Measurements from ENCODE around the gene TPP1. TPM values are rescaled to one million over a fixed set of nuclear protein-coding genes. Genes with fewer than 3 reads are reported as not detected.

The TPP1 gene
- total and polyA plus RNA-seq, 8 donors, result 60.3 to 264 (median 70.0) TPM

DNA sequence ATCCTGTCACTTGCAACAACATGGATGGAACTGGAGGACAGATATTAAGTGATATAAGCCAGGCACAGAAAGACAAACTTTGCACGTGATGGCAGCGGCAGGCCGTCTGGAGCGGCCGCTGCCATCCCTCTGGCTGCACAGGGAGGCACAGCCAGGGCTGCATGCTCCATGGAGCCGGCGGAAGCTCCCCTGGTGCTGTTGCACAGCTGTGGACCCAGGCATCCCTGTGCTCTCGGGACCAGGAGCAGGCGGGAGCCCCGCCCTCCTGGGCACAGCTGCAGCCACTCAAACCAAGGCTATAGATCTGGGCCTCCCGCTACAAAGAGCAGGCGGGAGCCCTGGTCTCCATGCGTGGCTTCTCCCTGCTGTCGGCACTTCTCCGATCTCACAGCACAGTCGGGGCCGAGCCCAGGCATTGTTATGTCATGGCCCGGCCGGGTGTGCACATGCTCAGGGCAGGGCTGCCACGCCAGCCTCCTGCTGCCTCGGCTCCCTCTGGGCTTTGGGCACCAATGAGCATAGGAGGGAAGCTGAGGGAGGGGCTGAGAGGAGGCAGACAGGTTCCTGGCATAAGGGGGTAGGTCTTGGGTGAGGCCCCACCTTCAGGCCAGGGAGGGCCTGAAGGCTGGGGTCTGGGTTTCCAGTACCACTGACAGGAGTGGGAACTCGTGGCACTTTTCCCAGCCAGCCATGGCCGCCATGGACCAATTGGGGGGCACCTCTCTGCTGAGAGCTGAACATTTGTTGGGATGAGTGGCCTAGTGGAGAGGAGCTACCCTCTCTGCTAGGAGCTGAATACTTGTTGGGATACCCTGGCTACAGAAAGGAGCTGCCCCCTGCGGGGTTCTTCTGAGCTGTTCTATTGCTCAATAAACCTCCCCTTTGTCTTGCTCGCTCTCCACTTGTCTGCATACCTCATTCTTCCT is 32.5 kb downstream of the TPP1 start:
- Histone ChIP-seq H3K27ac (no peak overlapping the region), H3K4me1 (no peaks in the 10 kb centered on the region), H3K27me3 (no peaks in the 10 kb centered on the region), H3K4me3 (no peak overlapping the region), H3K36me3 (peaks cover 0 to 20% of the 10 kb centered on the region in 2 donors), H3K9me3 (peaks cover 3 to 26% of the 10 kb centered on the region in 2 donors)
- no peak for ATAC-seq
- intact Hi-C loops (cut with DNase I), result no loop called here
- TF ChIP-seq, protein P1, sequence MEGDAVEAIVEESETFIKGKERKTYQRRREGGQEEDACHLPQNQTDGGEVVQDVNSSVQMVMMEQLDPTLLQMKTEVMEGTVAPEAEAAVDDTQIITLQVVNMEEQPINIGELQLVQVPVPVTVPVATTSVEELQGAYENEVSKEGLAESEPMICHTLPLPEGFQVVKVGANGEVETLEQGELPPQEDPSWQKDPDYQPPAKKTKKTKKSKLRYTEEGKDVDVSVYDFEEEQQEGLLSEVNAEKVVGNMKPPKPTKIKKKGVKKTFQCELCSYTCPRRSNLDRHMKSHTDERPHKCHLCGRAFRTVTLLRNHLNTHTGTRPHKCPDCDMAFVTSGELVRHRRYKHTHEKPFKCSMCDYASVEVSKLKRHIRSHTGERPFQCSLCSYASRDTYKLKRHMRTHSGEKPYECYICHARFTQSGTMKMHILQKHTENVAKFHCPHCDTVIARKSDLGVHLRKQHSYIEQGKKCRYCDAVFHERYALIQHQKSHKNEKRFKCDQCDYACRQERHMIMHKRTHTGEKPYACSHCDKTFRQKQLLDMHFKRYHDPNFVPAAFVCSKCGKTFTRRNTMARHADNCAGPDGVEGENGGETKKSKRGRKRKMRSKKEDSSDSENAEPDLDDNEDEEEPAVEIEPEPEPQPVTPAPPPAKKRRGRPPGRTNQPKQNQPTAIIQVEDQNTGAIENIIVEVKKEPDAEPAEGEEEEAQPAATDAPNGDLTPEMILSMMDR (IDR thresholded peaks at IDR 0.05), result no peak
- no peak for DNase-seq

DNA sequence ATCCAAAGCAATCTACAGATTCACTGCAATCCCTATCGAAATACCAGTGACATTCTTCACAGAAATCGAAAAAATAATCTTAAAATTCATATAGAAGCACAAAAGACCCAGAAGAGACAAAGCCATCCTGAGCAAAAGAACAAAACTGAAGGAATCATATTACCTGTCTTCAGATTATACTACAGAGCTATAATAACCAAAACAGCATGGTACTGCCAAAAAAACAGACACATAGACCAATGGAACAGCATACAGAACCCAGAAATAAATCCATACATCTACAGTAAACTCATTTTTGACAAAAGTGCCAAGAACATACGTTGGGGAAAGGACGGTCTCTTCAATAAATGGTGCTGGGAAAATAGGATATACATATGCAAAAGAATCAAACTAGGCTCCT is 34.7 kb downstream of the TPP1 start:
- no peak for DNase-seq
- no peaks in the 10 kb centered on the region for H3K27me3 ChIP-seq
- TF ChIP-seq, protein P1 (IDR thresholded peaks at IDR 0.05), result no peak
- intact Hi-C loops (cut with DNase I), result no loop called here
- no peaks in the 10 kb centered on the region for H3K4me1 ChIP-seq
- ATAC-seq, result no peak
- peaks cover 0 to 13% of the 10 kb centered on the region in 2 donors for H3K36me3 ChIP-seq
- H3K4me3 ChIP-seq, result no peak overlapping the region
- H3K27ac ChIP-seq, result no peak overlapping the region
- H3K9me3 ChIP-seq, result peaks cover 3 to 26% of the 10 kb centered on the region in 2 donors

DNA sequence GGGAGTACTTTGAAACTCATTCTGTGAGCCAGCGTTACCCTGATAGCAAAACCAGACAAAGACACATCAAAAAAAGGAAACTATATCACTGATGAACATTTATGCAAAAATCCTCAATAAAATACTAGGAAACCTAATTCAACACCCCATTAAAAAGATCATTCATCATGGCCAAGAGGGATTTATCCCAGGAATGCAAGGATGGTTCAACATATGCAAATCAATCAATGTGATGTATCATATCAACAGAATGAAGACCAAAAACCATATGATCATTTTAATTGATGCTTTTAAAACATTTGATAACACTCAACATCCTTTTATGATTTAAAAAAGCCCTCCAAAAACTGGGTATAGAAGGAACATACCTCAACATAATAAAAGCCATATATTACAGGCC is 35.6 kb downstream of the TPP1 start:
- ATAC-seq (no peak), DNase-seq (no peak)
- peaks cover 3 to 26% of the 10 kb centered on the region in 2 donors for H3K9me3 ChIP-seq
- H3K27me3 ChIP-seq, result no peaks in the 10 kb centered on the region
- intact Hi-C loops (cut with DNase I), result no loop called here
- peaks cover 0 to 13% of the 10 kb centered on the region in 2 donors for H3K36me3 ChIP-seq
- TF ChIP-seq, protein P1 (IDR thresholded peaks at IDR 0.05), result no peak
- H3K27ac ChIP-seq, result no peak overlapping the region
- H3K4me3 ChIP-seq, result no peak overlapping the region
- no peaks in the 10 kb centered on the region for H3K4me1 ChIP-seq

DNA sequence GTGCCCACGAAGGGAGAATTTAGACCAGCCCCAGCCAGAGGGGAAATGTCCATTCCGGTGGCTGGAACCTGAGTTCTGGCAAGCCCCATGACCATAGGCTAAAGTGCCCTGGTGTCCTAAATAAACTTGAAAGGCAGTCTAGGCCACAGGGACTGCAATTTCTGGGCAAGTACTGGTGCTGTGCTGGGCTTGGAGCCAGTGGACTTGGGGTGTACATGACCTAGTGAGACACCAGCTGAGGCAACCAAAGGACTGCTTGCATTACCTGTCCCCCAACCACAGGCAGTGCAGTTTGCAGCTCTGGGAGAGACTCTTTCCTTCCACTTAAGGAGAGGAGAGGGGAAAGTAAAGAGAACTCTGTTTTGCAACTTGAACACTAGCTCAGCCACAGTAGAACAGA is 39.5 kb downstream of the TPP1 start:
- peaks cover 3 to 25% of the 10 kb centered on the region in 2 donors for H3K9me3 ChIP-seq
- H3K4me3 ChIP-seq, result no peak overlapping the region
- ATAC-seq (no peak), DNase-seq (no peak)
- no peaks in the 10 kb centered on the region for H3K36me3 ChIP-seq
- no peak overlapping the region for H3K27ac ChIP-seq
- TF ChIP-seq, protein P1 (IDR thresholded peaks at IDR 0.05), result no peak
- intact Hi-C loops (cut with DNase I), result no loop called here
- H3K4me1 ChIP-seq, result no peaks in the 10 kb centered on the region
- H3K27me3 ChIP-seq, result no peaks in the 10 kb centered on the region

DNA sequence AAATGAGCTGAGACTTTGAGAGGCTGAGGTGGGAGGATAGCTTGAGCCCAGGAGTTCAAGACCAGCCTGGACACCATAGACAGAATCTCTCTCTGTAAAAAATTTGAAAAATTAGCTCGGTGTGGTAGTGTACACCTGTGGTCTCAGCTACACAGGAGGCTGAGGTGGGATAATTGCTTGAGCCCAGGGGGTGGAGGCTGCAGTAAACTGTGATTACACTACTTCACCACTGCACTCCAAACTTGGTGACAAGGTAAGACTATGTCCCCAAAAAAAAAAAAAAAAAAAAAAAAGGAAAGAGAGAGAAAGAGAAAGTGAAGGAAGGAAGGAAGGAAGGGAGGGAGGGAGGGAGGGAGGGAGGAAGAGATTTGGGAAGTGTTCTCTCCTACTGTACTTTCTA is 41.1 kb downstream of the TPP1 start:
- TF ChIP-seq, protein P1 (IDR thresholded peaks at IDR 0.05), result no peak

More for the DNA sequence above, 41.1 kb downstream of the TPP1 start:
- ATAC-seq (no peak), DNase-seq (no peak)
- Histone ChIP-seq H3K36me3 (no peaks in the 10 kb centered on the region), H3K27ac (no peak overlapping the region), H3K4me1 (no peaks in the 10 kb centered on the region), H3K4me3 (no peak overlapping the region), H3K27me3 (no peaks in the 10 kb centered on the region), H3K9me3 (peaks cover 0 to 9% of the 10 kb centered on the region in 2 donors)
- intact Hi-C loops (cut with DNase I), result no loop called here

Data from left lung (tissue), 10 donors.